GM13977 (cell line): ENCODE results near the gene UGT1A8.

Experiments
- DNase-seq: peaks from one replicate; pipeline ENCODE4 v3.0.0; 2012; ENCODE audit warnings: low spot score
- in situ Hi-C: fragments of 300-500 bp; cut with MboI; formaldehyde crosslinking; loops from one replicate; pipeline ENCODE4 v1.12.0; 2022; ENCODE audit warnings: low sequenced_read_pairs, low pct_unique_long_range_greater_than_20kb, mixed read lengths, inconsistent platforms; ENCODE audit not compliant: unreplicated experiment
- TF ChIP-seq, protein P1 (sequence below): IDR thresholded peaks from 2 replicates; pipeline ENCODE4 v1.5.1; 2012; ENCODE audit warnings: mild to moderate bottlenecking, control low read depth; ENCODE audit not compliant: insufficient read depth; ENCODE audit errors: extremely low read depth, missing control alignments

Gene UGT1A8

DNA sequence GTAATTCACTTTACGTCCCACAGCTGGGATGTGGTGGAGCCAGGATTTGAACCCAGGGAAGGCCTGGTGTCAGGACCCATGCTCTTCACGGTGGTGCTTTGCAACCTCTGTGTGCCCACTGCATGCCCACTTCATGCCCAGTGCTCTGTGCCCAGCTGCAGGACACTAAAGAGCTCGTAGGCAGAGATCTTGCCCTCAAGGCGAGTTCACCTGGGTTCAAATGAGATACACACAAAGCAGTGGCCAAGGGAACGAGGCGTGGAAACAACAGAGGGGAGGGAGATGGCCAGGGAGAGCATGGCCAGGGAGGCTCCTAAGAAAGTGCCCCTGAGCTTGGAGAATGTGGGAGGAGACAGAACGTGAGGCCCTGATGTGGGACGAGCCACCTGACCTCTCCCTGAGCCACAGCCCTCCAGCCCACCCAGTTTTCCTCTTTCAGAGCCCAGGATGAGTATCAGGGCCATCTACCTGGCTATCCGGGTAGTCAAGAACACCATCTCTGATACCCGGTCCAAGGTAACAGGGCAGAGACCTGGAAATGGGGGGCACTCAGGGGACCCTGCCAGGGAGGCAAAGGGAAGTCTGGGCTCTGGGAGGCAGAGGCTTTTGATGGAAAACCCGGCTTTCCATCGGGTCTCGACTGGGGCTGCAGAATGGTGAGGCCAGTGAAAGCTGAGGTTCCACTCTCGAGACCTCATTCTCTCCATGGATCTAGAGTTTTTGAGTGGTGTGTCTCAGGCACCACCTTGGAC is 181.1 kb downstream of the UGT1A8 start:
- no peak for DNase-seq
- TF ChIP-seq, protein P1, sequence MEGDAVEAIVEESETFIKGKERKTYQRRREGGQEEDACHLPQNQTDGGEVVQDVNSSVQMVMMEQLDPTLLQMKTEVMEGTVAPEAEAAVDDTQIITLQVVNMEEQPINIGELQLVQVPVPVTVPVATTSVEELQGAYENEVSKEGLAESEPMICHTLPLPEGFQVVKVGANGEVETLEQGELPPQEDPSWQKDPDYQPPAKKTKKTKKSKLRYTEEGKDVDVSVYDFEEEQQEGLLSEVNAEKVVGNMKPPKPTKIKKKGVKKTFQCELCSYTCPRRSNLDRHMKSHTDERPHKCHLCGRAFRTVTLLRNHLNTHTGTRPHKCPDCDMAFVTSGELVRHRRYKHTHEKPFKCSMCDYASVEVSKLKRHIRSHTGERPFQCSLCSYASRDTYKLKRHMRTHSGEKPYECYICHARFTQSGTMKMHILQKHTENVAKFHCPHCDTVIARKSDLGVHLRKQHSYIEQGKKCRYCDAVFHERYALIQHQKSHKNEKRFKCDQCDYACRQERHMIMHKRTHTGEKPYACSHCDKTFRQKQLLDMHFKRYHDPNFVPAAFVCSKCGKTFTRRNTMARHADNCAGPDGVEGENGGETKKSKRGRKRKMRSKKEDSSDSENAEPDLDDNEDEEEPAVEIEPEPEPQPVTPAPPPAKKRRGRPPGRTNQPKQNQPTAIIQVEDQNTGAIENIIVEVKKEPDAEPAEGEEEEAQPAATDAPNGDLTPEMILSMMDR: no peak
- in situ Hi-C loops: no loop called here

DNA sequence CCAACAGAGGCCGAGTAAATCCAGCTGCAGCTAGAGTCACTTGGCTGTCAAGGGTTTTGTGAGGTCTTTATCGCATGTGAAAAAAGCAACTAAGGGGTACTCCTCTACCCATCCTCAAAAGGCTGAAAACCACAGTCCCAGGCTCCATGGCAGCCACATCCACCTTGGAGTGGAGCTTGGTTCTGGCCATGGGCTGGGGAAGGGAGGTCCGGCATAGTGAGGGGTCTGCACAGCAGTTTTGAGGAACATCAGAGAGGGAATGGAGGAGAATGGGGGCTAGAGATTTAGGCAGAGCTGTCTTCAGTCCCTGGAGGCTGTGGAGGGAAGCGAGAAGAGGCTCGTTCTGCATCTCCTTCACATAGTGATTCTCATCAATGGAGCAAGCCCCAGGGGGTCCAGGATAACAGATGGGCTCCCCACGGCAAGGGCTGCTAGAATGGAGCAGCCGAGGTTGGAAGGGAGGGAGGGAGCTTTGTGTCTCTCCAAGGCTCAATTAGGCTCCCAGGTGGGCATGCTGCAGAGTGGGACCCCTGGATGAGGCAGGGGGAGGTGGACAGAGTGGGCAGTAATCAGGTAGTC is 181.7 kb downstream of the UGT1A8 start:
- in situ Hi-C loops: no loop called here
- TF ChIP-seq, protein P1: no peak
- DNase-seq: no peak

DNA sequence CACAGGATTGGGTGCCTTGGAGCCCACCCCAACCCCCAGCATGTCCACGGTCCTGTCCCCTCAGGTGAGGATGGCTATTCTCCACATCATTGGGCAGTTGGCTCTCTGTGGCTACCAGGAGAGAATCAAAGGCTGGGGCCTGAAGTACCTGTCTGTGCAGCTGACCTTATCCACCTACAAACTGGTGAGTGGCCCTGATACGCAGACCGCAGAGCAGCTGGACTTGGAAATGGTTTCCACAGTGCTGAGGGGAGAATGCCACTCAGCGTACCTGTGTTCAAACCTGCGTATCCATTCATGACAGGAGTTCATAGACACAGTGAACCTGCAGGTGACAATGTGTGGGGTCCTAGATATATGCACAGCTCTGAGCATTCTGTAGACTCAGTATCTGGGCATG is 182.3 kb downstream of the UGT1A8 start:
- in situ Hi-C loops: no loop called here
- DNase-seq: no peak
- TF ChIP-seq, protein P1: no peak

DNA sequence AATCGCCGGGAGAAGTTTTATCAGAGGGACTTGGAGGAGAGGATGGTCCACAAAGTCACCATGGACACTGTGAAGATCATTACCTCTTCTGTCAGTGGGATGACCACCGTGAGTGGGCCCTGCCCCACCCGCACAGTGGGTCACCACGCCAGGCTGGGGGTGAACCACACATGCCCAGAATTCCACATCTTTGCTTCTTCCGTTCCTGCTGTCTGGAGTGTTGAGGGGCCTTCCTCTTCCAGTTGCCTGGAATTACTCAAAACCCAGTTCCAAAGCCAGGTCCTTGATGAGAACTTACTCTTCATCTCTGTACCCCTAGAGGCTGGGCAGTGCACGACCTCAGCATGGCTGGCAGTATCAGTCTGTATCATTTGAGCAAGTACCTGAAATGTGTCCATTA is 182.8 kb downstream of the UGT1A8 start:
- TF ChIP-seq, protein P1: no peak
- no peak for DNase-seq
- in situ Hi-C loops: no loop called here

DNA sequence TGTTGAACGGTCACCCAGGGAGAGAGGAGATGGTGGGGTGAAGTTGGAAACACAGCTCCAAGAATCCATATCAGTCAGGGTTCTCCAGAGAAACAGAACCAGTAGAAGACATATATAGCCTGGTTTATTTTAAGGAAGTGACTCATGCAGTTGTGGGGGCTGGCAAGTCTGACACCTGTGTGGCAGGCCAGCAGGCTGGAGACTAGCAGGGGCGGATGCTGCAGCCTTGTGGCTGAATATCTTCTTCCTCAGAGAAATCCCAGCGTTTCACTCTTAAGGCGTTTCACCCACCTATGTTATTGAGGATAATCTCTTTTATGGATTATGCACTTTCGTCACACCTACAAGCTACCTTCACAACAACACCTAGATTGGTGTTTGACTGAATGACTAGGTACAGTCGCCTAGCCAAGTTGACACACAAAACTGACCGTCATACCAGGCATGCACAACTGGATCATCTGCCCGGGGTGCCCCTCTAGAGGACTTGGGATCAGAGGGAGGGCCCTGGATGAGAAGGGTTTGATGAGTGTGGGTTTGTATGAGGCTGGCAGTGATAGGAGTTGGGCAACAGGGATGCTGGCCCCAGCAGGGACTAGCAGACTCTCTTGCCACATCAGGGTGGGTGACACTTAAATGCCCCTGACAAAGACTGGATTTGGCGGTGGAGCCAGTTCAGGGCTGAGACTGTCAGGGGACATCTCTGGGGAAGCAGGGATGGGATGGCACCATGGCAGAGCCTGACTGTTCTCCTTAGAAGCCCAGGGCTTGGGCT is 184.1 kb downstream of the UGT1A8 start:
- DNase-seq: no peak
- in situ Hi-C loops: no loop called here
- TF ChIP-seq, protein P1: peak; percentile 5

DNA sequence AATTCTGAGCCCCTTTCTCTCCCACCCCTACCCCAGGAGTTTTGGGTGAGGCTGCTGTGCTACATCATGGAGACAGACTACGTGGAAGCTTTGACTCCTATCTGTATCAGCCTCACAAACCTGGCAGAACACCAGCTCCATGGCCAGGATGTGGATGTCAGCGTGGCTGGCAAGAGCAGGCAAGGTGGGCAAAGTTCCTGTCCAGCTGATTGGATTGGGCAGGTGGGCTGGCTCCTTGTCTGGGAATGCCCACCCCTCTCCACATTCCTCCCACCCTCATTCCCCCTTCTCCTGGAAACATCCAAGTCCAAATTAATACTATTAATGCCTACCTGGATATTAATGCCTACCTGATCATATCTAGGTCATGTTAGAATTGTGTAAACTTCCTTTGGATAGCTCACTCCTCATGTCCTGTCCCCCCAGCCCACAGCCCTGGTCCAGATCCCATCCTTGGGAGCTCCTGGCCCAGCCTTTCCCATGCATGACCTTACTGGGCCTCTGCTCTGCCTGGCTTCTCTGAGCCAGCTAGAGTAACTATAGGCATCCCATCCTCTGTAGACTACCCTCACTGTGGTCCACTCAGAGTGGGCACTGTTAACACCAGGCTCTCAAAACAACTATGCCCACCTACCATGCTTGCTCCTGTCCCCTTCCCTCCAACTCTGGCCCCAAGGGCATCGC is 184.8 kb downstream of the UGT1A8 start:
- no peak for DNase-seq
- in situ Hi-C loops: no loop called here
- TF ChIP-seq, protein P1: no peak
